ENCODE measurements around the gene LYPD6B.

LYPD6B gene

GRCh38 chr2:149160701-149161217 lies 122.3 kb downstream of the LYPD6B start:
- peak; percentile 14 for DNase-seq (ENCODE audit: low read depth)

GRCh38 chr2:149161481-149162225 lies 123.2 kb downstream of the LYPD6B start:
- no peak for DNase-seq (ENCODE audit: low read depth)

- no peak for DNase-seq (ENCODE audit: low read depth)
Observed at GRCh38 chr2:149164296-149164695, 125.8 kb downstream of the LYPD6B start.

- no peak for DNase-seq (ENCODE audit: low read depth)
Observed at GRCh38 chr2:149164827-149165226, 126.3 kb downstream of the LYPD6B start.

- peak; percentile 29 for DNase-seq (ENCODE audit: low read depth)
Observed at GRCh38 chr2:149167001-149167780, 128.7 kb downstream of the LYPD6B start.

GRCh38 chr2:149167941-149168340 lies 129.4 kb downstream of the LYPD6B start:
- DNase-seq (ENCODE audit: low read depth) = no peak

GRCh38 chr2:149169656-149170055 lies 131.2 kb downstream of the LYPD6B start:
- no peak for DNase-seq (ENCODE audit: low read depth)

GRCh38 chr2:149170156-149170555 lies 131.7 kb downstream of the LYPD6B start:
- DNase-seq (ENCODE audit: low read depth) = no peak

GRCh38 chr2:149170911-149171310 lies 132.4 kb downstream of the LYPD6B start:
- DNase-seq (ENCODE audit: low read depth) = no peak

GRCh38 chr2:149173220-149173619 lies 134.7 kb downstream of the LYPD6B start:
- no peak for DNase-seq (ENCODE audit: low read depth)

GRCh38 chr2:149175956-149176355 lies 137.5 kb downstream of the LYPD6B start:
- no peak for DNase-seq (ENCODE audit: low read depth)

GRCh38 chr2:149178612-149179011 lies 140.1 kb downstream of the LYPD6B start:
- DNase-seq (ENCODE audit: low read depth) = no peak

- no peak for DNase-seq (ENCODE audit: low read depth)
Observed at GRCh38 chr2:149180226-149180875, 141.9 kb downstream of the LYPD6B start.

GRCh38 chr2:149183187-149183586 lies 144.7 kb downstream of the LYPD6B start:
- DNase-seq (ENCODE audit: low read depth) = no peak

GRCh38 chr2:149184991-149185390 lies 146.5 kb downstream of the LYPD6B start:
- no peak for DNase-seq (ENCODE audit: low read depth)

- no peak for DNase-seq (ENCODE audit: low read depth)
Observed at GRCh38 chr2:149185942-149186490, 147.5 kb downstream of the LYPD6B start.

GRCh38 chr2:149187057-149187456 lies 148.6 kb downstream of the LYPD6B start:
- no peak for DNase-seq (ENCODE audit: low read depth)

- DNase-seq (ENCODE audit: low read depth) = no peak
Observed at GRCh38 chr2:149188291-149188690, 149.8 kb downstream of the LYPD6B start.

GRCh38 chr2:149189769-149190168 lies 151.3 kb downstream of the LYPD6B start:
- DNase-seq (ENCODE audit: low read depth) = no peak

- DNase-seq (ENCODE audit: low read depth) = no peak
Observed at GRCh38 chr2:149191915-149192314, 153.4 kb downstream of the LYPD6B start.

- DNase-seq (ENCODE audit: low read depth) = no peak
Observed at GRCh38 chr2:149192427-149192826, 153.9 kb downstream of the LYPD6B start.

- DNase-seq (ENCODE audit: low read depth) = no peak
Observed at GRCh38 chr2:149200109-149200520, 161.6 kb downstream of the LYPD6B start.
